T-helper 17 cell (primary cell): ENCODE results near the gene RAD51B. TPM values are rescaled to one million over a fixed set of nuclear protein-coding genes. Genes with fewer than 3 reads are reported as not detected.
A peak's percentile ranks its signal among the peaks of the same experiment; 100 is the strongest.

Experiments
- ATAC-seq: fragments of 150-1000 bp; cut with Tn5 transposase; 2 replicates; pipeline ENCODE4 v1.10.0; 2021; ENCODE audit warnings: mild to moderate bottlenecking, moderate library complexity
- DNase-seq, 3 donors: peaks; one replicate each; pipeline versions ENCODE4 v3.0.0 to v3.0.0-alpha.2; 2020 to 2021
- H3K9me3 ChIP-seq: one replicate; pipeline ENCODE4 v1.7.0; 2013; ENCODE audit warnings: low read length, mild to moderate bottlenecking; ENCODE audit not compliant: control insufficient read depth, poor library complexity, severe bottlenecking
- H3K27ac Mint-ChIP-seq: one replicate; pipeline ENCODE4 v1.8.0; 2022; ENCODE audit warnings: mild to moderate bottlenecking, moderate library complexity, mixed read lengths
- H3K27me3 Mint-ChIP-seq: one replicate; pipeline ENCODE4 v1.8.0; 2022; ENCODE audit warnings: mixed read lengths
- H3K36me3 Mint-ChIP-seq: one replicate; pipeline ENCODE4 v1.8.0; 2022; ENCODE audit warnings: low read depth, mixed read lengths
- H3K4me1 Mint-ChIP-seq: one replicate; pipeline ENCODE4 v1.8.0; 2022; ENCODE audit warnings: mild to moderate bottlenecking, mixed read lengths
- H3K4me3 Mint-ChIP-seq: one replicate; pipeline ENCODE4 v1.8.0; 2022; ENCODE audit warnings: mild to moderate bottlenecking, moderate library complexity, mixed read lengths
- total RNA-seq, 4 donors: library from RNA in 2 of 4; stranded (reverse) in 2 of 4; gene quantifications; one replicate each; pipeline ENCODE4 v1.2.3 and lab custom pipeline; 2022 to 2026

RAD51B gene
- total RNA-seq, 2 donors from 2014 or later: 17.0 to 20.7 TPM

DNA sequence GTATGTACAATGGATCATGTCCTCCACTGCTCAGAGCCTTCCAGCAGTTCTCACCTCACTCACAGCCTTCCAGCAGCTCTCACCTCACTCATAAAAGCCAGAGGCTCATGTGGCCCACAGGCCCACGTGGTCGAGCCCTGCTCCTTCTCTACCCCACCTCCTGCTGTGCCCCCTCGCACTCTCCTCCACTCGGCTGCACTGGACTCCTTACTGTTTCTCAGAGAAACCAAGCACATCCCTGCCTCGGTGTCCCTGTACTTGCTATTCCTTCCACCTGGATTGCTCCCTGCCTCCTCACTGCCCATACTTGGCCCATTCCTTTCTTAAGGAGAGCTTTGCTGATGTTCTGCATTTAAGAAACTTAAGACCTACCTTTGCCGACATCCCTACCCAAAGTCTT is 753.5 kb downstream of the RAD51B start:
- Mint-ChIP-seq H3K36me3 (peaks cover 2% of the 10 kb centered on the region), H3K27me3 (no peaks in the 10 kb centered on the region), H3K27ac (no peak overlapping the region), H3K4me3 (no peak overlapping the region), H3K4me1 (peaks cover 2% of the 10 kb centered on the region)
- no peak for ATAC-seq
- no peaks in the 10 kb centered on the region for H3K9me3 ChIP-seq
- DNase-seq: no peak

DNA sequence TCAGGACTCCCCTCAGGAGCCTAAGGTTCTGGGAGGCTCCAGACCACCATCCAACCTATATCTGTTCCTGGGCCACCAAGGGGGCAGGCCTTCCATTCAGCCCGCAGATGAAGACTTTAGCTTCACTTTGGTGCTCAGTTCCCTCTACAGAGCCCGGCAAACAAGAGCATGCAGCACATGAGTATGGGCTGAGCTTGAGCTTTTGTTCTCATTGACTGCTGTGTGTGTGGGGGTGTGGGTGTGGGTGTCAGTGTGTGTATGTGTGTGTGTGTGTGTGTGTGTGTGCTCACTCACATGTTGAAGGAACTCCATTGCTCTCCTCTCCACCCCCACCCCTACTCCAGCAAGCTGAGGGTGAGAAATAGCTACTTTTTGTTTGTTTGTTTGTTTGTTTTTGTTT is 754.1 kb downstream of the RAD51B start:
- Mint-ChIP-seq H3K4me1 (peaks cover 2% of the 10 kb centered on the region), H3K27me3 (no peaks in the 10 kb centered on the region), H3K4me3 (no peak overlapping the region), H3K27ac (no peak overlapping the region), H3K36me3 (peaks cover 2% of the 10 kb centered on the region)
- H3K9me3 ChIP-seq: no peaks in the 10 kb centered on the region
- ATAC-seq (no peak), DNase-seq (no peak)

DNA sequence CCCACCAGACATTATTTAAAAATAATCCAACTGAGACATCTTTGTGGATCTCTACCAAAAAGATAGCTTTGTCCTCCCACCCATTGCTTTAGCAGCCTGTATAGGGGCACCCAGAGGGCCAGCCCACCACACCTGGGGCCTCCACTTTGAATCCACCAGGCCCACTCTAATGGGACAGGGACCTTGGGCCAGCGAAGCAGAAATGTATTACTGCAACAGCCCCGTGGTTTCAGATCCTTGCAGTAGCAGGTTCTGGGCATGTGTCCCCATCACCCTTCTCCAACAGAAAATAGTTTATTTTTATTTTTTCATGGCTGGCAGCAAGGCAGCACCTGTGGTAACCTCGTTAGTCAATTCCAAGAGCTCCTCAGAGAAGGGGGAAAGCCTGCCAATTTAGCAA is 754.9 kb downstream of the RAD51B start:
- H3K4me3 Mint-ChIP-seq: no peak overlapping the region
- no peak for ATAC-seq
- H3K27me3 Mint-ChIP-seq: no peaks in the 10 kb centered on the region
- no peaks in the 10 kb centered on the region for H3K9me3 ChIP-seq
- no peak overlapping the region for H3K27ac Mint-ChIP-seq
- DNase-seq: no peak
- peaks cover 2% of the 10 kb centered on the region for H3K4me1 Mint-ChIP-seq
- peaks cover 2% of the 10 kb centered on the region for H3K36me3 Mint-ChIP-seq

DNA sequence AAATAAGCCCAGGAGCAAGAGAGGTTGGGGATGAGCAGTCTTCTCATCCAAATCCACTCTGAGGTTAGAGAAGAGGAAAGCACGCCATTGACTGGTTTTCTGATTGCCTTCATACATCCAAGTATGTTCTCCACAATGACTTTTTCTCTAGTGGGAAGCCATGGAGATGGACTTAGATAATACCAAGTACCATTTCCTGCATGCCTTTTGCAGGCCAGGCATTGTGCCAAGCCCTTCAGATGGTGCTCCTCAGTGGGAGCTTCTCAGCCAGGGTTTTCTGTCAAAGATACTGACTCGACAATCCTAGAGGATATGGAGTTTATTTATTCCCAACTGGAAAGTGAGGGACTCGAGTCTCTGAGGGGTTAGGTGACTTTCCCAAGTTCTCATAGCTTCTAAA is 755.3 kb downstream of the RAD51B start:
- peaks cover 2% of the 10 kb centered on the region for H3K36me3 Mint-ChIP-seq
- ATAC-seq: no peak
- no peaks in the 10 kb centered on the region for H3K27me3 Mint-ChIP-seq
- H3K9me3 ChIP-seq: no peaks in the 10 kb centered on the region
- no peak for DNase-seq
- H3K4me3 Mint-ChIP-seq: no peak overlapping the region
- no peak overlapping the region for H3K27ac Mint-ChIP-seq
- H3K4me1 Mint-ChIP-seq: peaks cover 2% of the 10 kb centered on the region

DNA sequence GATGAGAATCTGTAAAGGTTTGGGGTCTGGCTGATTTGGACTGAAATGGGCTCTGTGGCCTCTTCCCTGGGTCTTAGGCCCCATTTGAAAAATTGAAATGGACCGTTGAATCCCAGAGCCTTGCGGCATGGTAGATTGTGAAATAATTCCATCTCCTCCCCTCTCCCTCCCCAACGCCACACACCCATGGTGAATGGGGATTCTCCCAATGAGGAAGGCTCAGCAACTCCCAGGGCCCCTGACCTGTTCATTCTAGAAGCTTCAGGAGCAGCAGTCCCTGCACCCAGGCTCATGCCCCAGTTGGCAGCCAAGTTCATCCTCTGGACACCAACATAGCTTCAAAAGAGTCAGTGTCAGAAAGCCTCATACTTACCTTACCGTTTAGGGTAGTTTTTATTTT is 755.8 kb downstream of the RAD51B start:
- peaks cover 2% of the 10 kb centered on the region for H3K4me1 Mint-ChIP-seq
- DNase-seq (no peak), ATAC-seq (no peak)
- H3K27ac Mint-ChIP-seq: no peak overlapping the region
- H3K4me3 Mint-ChIP-seq: no peak overlapping the region
- no peaks in the 10 kb centered on the region for H3K27me3 Mint-ChIP-seq
- peaks cover 2% of the 10 kb centered on the region for H3K36me3 Mint-ChIP-seq
- no peaks in the 10 kb centered on the region for H3K9me3 ChIP-seq

DNA sequence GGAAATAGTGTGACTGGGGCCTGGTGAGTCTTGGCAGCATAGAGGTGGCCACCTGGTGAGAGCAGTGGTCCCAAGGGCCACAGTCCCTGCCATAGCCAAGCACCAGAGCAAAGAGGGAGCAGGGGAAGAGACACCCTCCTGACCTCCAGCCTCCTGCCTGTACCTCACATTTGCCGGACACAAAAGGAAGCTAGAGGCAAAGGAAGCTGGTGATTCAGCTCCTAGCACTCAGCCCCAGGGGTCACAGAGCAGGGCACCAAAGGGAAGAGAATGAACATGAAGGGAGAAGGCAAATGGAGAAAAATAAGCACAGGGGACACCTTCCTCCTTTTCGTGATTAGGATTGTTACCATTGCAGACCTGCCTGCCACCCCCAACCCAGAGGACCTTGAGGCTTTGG is 756.5 kb downstream of the RAD51B start:
- DNase-seq (no peak), ATAC-seq (no peak)
- Mint-ChIP-seq H3K27me3 (no peaks in the 10 kb centered on the region), H3K36me3 (peaks cover 2% of the 10 kb centered on the region), H3K27ac (no peak overlapping the region), H3K4me1 (peaks cover 2% of the 10 kb centered on the region), H3K4me3 (no peak overlapping the region)
- H3K9me3 ChIP-seq: no peaks in the 10 kb centered on the region

DNA sequence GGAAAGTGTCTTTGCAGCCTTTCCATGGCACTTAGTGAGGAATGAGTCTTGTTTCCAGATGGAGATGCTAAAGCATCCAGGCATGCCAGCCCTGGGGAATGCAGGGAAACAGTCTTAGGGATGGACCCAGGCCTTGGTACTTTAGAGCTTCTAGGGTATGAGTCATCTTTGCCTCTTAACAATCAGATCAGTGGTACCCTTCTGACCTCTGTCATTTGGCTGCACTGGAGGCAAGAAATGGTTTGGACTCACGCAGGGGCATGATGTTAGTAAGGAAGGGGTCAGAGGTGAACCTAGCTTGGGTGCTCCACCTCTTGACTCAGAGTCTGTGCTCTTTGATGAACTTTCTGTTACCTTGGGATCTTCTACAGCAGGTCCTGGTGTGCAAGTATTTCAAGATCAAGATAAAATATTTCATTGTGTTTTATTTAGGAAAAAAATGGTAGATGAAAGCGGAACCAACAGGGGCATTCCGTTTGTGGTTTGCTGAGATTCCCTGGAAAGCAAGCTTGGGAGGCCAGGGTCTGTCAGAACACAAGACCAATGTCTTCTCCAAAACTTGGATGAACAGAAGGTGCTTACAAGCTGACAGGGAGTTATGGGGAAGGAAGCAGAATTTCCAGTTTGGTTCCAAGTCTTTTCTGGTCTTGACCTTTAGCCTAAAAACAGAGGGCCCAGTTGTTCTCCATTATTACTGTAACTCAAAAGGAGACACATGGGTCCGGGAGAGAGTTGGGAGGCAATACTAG is 757.1 kb downstream of the RAD51B start:
- peaks cover 2% of the 10 kb centered on the region for H3K36me3 Mint-ChIP-seq
- ATAC-seq: no peak
- H3K4me3 Mint-ChIP-seq: no peak overlapping the region
- peaks cover 2% of the 10 kb centered on the region for H3K4me1 Mint-ChIP-seq
- no peak for DNase-seq
- H3K27ac Mint-ChIP-seq: no peak overlapping the region
- no peaks in the 10 kb centered on the region for H3K27me3 Mint-ChIP-seq
- no peaks in the 10 kb centered on the region for H3K9me3 ChIP-seq

DNA sequence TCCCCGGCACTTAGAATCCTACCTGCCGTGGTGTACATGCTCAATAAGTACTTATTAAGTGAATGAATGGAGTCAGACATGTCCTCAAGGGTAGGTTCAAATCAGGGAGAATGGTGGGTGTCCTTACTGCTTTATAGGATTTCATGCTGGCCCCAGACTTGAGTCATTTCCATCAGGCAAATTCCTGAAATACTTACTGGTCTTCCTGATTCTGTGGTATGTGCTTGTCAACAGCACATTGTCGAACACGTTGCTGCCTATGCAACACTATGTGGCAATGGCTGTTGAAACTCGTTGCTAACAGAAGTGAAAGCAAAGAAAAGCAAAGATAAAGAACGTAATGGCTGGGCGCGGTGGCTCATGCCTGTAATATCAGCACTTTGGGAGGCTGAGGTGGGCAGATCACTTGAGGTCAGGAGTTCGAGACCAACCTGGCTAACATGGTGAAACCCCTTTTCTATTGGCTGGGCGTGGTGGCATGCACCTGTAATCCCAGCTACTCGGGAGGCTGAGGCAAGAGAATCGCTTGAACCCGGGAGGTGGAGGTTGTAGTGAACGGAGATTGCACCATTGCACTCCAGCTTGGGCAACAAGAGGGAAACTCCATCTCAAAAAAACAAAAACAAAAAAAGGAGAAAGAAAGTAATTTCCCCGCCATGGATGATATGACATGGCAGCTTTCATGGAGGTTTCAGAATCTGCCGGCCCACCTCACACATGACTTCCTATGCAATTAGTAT is 758.4 kb downstream of the RAD51B start:
- no peaks in the 10 kb centered on the region for H3K27me3 Mint-ChIP-seq
- no peaks in the 10 kb centered on the region for H3K36me3 Mint-ChIP-seq
- H3K27ac Mint-ChIP-seq: no peak overlapping the region
- H3K4me3 Mint-ChIP-seq: no peak overlapping the region
- no peaks in the 10 kb centered on the region for H3K9me3 ChIP-seq
- H3K4me1 Mint-ChIP-seq: peaks cover 2% of the 10 kb centered on the region
- DNase-seq (no peak), ATAC-seq (no peak)

DNA sequence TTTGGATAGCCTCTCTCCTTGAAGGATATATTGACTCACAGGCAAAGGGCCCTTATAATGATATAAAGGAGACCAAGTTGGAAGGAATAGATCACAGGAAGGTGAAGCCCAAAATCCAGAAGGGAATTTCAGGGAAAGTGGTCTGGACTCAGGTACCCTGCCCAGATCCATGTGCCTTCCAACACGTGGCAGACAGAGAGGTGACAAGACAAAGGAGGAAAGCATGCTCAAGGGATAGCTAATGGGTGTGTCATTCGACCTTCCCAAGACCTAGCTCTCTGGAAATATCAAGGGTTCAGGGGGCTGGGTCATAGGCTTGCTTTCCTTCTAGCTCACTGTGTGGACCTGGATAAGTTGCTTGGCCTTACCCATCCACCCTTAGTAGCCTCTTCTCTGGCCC is 759.0 kb downstream of the RAD51B start:
- H3K9me3 ChIP-seq: no peaks in the 10 kb centered on the region
- Mint-ChIP-seq H3K27ac (no peak overlapping the region), H3K4me3 (no peak overlapping the region), H3K4me1 (peaks cover 2% of the 10 kb centered on the region), H3K36me3 (no peaks in the 10 kb centered on the region), H3K27me3 (no peaks in the 10 kb centered on the region)
- ATAC-seq (no peak), DNase-seq (no peak)

DNA sequence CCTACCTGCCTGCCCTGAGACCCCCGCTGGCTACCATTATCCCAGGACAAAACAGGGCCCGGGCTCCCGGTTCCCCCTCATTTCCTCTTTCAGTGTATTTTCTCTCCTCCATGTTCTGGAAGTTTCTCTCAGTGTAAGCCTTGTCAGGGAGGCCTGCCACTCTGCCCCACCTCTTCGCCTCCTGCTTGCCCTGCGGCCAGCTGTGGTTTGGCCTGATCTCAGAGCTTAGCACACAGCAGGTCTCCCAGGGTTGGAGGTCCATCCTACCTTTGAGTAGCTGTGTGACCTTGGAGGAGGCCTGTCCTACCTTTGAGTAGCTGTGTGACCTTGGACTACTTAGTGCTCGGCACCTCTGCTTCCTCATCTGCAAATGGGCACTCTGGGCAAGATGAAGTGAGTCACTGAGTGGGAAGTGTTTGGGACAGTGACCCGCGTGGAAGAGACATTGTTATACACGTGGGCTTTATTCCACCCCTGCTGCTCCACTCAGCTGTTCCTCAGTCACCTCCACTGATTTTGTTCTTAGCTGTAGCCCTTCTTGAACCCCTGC is 760.6 kb downstream of the RAD51B start:
- Mint-ChIP-seq H3K27me3 (no peaks in the 10 kb centered on the region), H3K4me1 (peaks cover 6% of the 10 kb centered on the region), H3K36me3 (no peaks in the 10 kb centered on the region), H3K27ac (peak overlapping the region; percentile 43), H3K4me3 (no peak overlapping the region)
- DNase-seq (no peak), ATAC-seq (no peak)
- H3K9me3 ChIP-seq: no peaks in the 10 kb centered on the region

DNA sequence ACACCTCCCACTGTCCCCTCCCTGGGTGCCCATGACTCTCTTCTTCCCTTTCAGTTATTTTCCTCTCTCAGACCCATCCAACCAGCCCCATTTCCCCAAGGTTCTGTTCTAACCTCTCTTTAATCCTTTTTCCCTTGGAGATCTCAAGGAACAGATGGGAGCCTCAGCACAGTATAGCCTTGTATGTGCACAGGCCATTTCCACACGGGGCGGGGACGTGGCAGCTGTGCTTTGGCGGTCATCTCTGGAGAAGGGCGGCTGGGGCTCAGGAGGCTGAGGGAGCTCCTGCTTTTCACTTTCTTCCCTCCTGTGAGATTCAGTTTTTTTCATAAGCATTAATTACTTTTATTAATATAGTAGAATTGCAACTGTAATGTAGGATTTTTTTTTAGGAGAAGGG is 761.1 kb downstream of the RAD51B start:
- H3K9me3 ChIP-seq: no peaks in the 10 kb centered on the region
- Mint-ChIP-seq H3K27ac (peak overlapping the region; percentile 43), H3K36me3 (no peaks in the 10 kb centered on the region), H3K4me3 (no peak overlapping the region), H3K4me1 (peaks cover 4% of the 10 kb centered on the region), H3K27me3 (no peaks in the 10 kb centered on the region)
- DNase-seq (no peak), ATAC-seq (no peak)

DNA sequence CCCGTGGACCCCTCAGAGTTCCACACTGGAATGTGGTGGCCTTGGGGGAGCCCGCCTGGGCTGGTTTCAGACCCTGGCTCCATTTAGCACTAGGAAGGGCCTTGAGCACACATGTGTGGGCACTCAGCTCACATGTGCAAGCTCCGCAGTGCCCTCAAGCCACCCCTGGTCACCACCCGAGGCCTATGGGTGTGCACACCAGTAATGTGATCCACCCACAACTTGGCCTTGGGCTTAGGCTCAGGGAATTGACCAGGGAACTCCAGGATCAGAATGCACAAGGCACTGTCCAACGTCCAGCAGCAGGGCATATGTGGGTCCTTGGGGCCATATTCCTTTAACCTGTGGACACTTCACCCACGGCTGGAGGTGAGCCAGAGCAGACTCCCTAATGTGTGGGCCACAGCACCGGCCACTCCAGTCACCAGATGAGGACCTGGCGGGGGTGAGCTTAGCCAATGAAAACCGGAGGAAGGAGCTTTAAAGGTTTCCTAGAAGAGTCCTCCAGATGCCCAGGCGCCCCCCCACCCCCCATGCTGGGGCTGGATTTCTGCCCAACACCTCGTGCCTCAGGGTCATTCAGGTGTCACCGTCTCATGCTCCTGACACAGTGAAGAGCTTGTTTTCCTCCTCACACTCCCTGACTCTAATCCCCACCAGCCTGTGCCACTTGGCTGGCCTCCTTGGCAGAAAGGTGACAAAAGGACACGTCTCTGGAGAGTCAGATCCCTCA is 764.1 kb downstream of the RAD51B start:
- no peaks in the 10 kb centered on the region for H3K9me3 ChIP-seq
- Mint-ChIP-seq H3K36me3 (no peaks in the 10 kb centered on the region), H3K4me3 (no peak overlapping the region), H3K27me3 (no peaks in the 10 kb centered on the region), H3K27ac (no peak overlapping the region), H3K4me1 (peaks cover 4% of the 10 kb centered on the region)
- ATAC-seq (no peak), DNase-seq (no peak)

DNA sequence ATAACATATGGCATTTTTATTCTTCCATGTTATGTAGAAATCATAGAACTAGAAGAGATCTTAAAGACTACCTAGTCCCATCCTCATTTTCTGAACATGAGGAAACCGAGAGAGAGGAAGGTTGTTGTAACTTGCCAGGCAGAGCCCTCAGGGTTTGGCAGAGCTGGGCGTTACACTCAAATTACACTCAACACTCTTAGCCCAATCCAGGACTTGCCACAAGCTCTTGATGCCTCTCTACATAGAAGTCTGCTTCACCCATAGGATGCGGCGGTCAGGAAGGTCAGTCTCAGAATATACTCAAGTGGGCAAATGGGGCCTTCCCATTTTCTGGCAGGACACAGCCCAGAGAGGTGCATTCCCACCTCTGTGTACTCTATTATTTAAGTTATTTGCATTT is 765.2 kb downstream of the RAD51B start:
- DNase-seq: no peak
- no peak for ATAC-seq
- Mint-ChIP-seq H3K27ac (no peak overlapping the region), H3K27me3 (no peaks in the 10 kb centered on the region), H3K36me3 (no peaks in the 10 kb centered on the region), H3K4me1 (peaks cover 4% of the 10 kb centered on the region), H3K4me3 (no peak overlapping the region)
- H3K9me3 ChIP-seq: no peaks in the 10 kb centered on the region
